Stomach (tissue), 9 donors: ENCODE results near the gene GLIPR2. TPM values are rescaled to one million over a fixed set of nuclear protein-coding genes. Genes with fewer than 3 reads are reported as not detected.

Experiments
- DNase-seq, 2 donors: peaks; one replicate each; pipeline versions ENCODE4 v3.0.0 to v3.0.0-alpha.2; 2013 to 2019
- H3K27ac ChIP-seq, 5 donors: fragments of 200-600 bp in 4 of 5; sonication (generic) in 4 of 5; one replicate each; pipeline ENCODE4 v1.5.1; 2013 to 2019; ENCODE audit warnings: mild to moderate bottlenecking in 1 of 5, moderate library complexity in 1 of 5
- H3K27me3 ChIP-seq, 3 donors: fragments of 200-600 bp; sonication (generic); one replicate each; pipeline ENCODE4 v1.5.1; 2017 to 2019; ENCODE audit warnings: mixed run types in 1 of 3
- H3K36me3 ChIP-seq, 4 donors: fragments of 200-600 bp; sonication (generic); 1 replicate in 3 of 4; 2 replicates in 1 of 4; pipeline ENCODE4 v1.5.1; 2016 to 2019
- H3K4me1 ChIP-seq, 4 donors: fragments of 200-600 bp; sonication (generic); one replicate each; pipeline ENCODE4 v1.5.1; 2016 to 2019
- H3K4me3 ChIP-seq, 4 donors: fragments of 200-600 bp; sonication (generic) in 3 of 4; one replicate each; pipeline ENCODE4 v1.5.1; 2016 to 2019; ENCODE audit warnings: mild to moderate bottlenecking in 1 of 4
- H3K9me3 ChIP-seq, 4 donors: fragments of 200-600 bp; sonication (generic); one replicate each; pipeline ENCODE4 v1.5.1; 2016 to 2019
- EP300 ChIP-seq: sonication (generic); formaldehyde crosslinking; IDR thresholded peaks from one replicate; pipeline ENCODE4 v1.6.1; 2017; ENCODE audit warnings: antibody characterized with exemption
- POLR2A ChIP-seq, 4 donors: fragments of 450-650 bp; IDR thresholded peaks; one replicate each; pipeline ENCODE4 v1.6.1; 2016; ENCODE audit warnings: antibody characterized with exemption in 4 of 4, control low read depth in 2 of 4, mild to moderate bottlenecking in 1 of 4, moderate library complexity in 1 of 4
- POLR2AphosphoS5 ChIP-seq, 3 donors: sonication (generic); formaldehyde crosslinking; IDR thresholded peaks; one replicate each; pipeline ENCODE4 v1.6.1; 2016; ENCODE audit warnings: antibody characterized with exemption in 3 of 3
- WGBS, 5 donors: extraction: QIAGEN DNeasy Blood & Tissue Kit in 3 of 5; methylation state at CpG; one replicate each; pipeline versions ENCODE4 v1.1.5 to v1.1.7; 2013 to 2018; 5-methylcytosine and 5-hydroxymethylcytosine counted together
- intact Hi-C: fragments of 100-400 bp; cut with DNase I; formaldehyde crosslinking; loops from one replicate; pipeline ENCODE4 v1.15.1; 2023; ENCODE audit warnings: low total_unique reads
- polyA plus RNA-seq, 3 donors: library from polyadenylated mRNA; stranded (reverse); fragments of 200-250 nt; gene quantifications; one replicate each; pipeline ENCODE4 v1.2.3, GENCODE V29; 2013
- total RNA-seq, 5 donors: library from RNA; depleted of rRNA; stranded (reverse); fragments of >200 nt; gene quantifications; one replicate each; pipeline versions ENCODE4 v1.1.0 to v1.2.3, GENCODE V29; 2014 to 2016
- TF ChIP-seq, protein P1 (sequence below), 7 experiments: fragments of 450-650 bp in 4 of 7; fragments of 200-600 bp in 3 of 7; sonication (generic) in 3 of 7; IDR thresholded peaks; one replicate each; pipeline ENCODE4 v1.5.1; 2016 to 2019; ENCODE audit warnings: antibody characterized with exemption in 7 of 7, control low read depth in 2 of 7, mild to moderate bottlenecking in 1 of 7
- donor health status: healthy with polysubstance abuse.
- donor health status: Bipolar disorder and iron deficiency.
- donor health status: healthy.

GLIPR2 gene
- total and polyA plus RNA-seq, 8 donors = 3.5 to 40.6 (median 32.8) TPM

DNA sequence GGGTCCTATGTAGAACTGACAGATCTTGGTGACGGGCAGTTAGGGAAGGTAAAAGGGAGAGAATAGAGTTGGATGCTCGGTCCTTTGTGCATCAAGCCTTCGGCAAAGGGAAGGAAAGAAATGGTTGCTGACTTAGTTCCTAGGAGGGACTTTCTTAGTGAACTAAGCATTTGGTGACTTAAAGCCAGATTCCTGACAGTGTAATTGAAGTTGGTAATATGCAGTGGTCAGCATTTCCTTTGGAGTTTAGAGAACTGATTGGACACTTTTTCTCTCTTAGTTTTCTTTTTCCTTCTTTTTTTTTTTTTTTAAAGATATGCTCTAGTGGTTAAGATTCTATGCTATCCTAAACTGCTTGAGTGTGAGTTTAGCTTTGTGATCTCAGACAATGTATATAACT is 56.5 kb downstream of the GLIPR2 start:
- DNase-seq = no peak
- WGBS, 5 donors = 53 to 77% (median 70%) methylated on average over 3 of the region's 3 CpGs
- Histone ChIP-seq H3K9me3 (no peaks in the 10 kb centered on the region), H3K4me1 (peaks cover 31 to 65% (median 49%) of the 10 kb centered on the region in 4 donors), H3K36me3 (peaks cover 0 to 28% (median 16%) of the 10 kb centered on the region in 4 donors), H3K4me3 (peak overlapping the region; percentile 9 to 98 (median 84)), H3K27ac (no peak overlapping the region), H3K27me3 (no peaks in the 10 kb centered on the region)
- TF ChIP-seq POLR2AphosphoS5 (IDR thresholded peaks at IDR 0.05) = no peak
- TF ChIP-seq EP300 = no peak
- TF ChIP-seq, protein P1, sequence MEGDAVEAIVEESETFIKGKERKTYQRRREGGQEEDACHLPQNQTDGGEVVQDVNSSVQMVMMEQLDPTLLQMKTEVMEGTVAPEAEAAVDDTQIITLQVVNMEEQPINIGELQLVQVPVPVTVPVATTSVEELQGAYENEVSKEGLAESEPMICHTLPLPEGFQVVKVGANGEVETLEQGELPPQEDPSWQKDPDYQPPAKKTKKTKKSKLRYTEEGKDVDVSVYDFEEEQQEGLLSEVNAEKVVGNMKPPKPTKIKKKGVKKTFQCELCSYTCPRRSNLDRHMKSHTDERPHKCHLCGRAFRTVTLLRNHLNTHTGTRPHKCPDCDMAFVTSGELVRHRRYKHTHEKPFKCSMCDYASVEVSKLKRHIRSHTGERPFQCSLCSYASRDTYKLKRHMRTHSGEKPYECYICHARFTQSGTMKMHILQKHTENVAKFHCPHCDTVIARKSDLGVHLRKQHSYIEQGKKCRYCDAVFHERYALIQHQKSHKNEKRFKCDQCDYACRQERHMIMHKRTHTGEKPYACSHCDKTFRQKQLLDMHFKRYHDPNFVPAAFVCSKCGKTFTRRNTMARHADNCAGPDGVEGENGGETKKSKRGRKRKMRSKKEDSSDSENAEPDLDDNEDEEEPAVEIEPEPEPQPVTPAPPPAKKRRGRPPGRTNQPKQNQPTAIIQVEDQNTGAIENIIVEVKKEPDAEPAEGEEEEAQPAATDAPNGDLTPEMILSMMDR (IDR thresholded peaks at IDR 0.05) = no peak
- TF ChIP-seq POLR2A (IDR thresholded peaks at IDR 0.05) = no peak
- intact Hi-C loops = loop anchor here (5.0 kb wide), 1 partner anchor 134 kb away; no protein-coding TSS in a partner anchor

DNA sequence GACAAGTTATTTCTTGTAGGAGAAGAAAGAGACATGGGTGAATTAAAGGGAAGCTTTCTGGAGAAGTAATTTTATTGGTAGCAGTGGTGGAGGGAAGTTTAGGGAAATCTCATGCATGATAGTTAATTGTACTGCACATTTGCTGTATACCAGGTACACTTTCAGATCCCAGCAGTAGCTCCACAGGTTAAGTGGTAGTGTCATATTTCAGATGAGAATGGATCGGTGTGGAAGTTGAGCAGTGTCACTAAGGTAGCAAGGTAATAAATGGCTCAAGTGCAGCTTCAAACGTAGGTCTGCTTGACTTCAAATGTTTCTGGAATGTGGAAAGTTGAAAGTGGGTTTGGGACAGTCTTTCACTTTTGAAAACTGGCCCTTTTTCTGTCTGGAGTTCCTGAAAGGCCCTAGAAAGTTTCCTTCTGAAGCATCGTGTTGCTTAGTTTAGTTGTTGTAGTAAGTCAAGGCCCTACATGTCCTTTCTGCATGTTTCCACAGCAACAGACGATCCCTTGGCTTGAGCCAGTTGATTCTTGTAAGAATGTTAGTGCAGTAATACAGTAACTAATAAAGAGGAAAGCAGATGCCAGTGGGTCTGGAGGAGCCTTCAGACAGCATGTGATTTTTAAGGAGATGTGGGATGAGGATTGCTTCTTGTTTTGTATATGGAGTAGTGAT is 57.9 kb downstream of the GLIPR2 start:
- DNase-seq = no peak
- TF ChIP-seq EP300 (no peak), POLR2AphosphoS5 (IDR thresholded peaks at IDR 0.05) (no peak)
- 31 to 41% (median 36%) methylated on average over 4 of the region's 4 CpGs for WGBS, 5 donors
- H3K9me3 ChIP-seq = no peaks in the 10 kb centered on the region
- no peaks in the 10 kb centered on the region for H3K27me3 ChIP-seq
- intact Hi-C loops = loop anchor here (5.0 kb wide), 1 partner anchor 133 kb away; no protein-coding TSS in a partner anchor
- no peak overlapping the region for H3K27ac ChIP-seq
- H3K4me1 ChIP-seq = peaks cover 31 to 65% (median 49%) of the 10 kb centered on the region in 4 donors
- H3K36me3 ChIP-seq = peaks cover 7 to 41% (median 31%) of the 10 kb centered on the region in 4 donors
- peak overlapping the region in 1 of 4 donors; percentile 98 for H3K4me3 ChIP-seq

DNA sequence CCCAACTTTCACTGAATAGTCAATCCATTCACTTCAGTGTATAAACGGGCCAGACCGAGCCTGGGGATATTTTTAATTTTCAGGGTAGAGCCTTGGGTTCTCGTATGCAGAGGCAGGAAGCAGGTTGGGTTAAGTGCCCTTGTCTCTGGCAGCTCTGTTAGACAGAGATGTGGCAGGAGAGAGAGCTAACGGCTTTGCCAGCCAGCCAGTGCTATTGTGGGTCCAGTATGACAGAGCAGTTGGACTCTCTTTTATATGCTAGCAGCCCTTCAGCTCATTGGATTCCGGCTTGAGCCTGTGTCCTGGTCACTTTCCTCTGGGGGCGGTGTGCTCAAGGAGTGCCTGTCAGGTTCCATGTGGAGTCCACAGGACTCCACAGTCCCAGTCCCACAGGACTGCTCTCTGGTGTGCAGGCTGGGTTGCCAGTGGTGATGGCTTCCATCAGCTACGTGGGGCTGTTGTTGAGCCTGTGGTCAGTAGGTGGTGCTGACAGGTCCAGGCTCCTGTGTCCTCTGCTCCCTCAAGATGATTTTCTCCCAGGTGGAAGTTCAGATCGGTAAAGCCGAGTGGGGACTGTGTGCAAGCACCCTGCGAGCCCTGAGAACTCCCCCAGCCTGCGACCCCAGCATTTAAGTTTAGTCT is 68.5 kb downstream of the GLIPR2 start:
- DNase-seq = peak in 1 of 2 donors; percentile 30
- TF ChIP-seq POLR2A (IDR thresholded peaks at IDR 0.05) = no peak
- TF ChIP-seq, protein P1 (IDR thresholded peaks at IDR 0.05) = no peak
- no peak for TF ChIP-seq POLR2AphosphoS5 (IDR thresholded peaks at IDR 0.05)
- TF ChIP-seq EP300 = no peak
- H3K9me3 ChIP-seq = no peaks in the 10 kb centered on the region
- H3K4me1 ChIP-seq = peaks cover 0 to 35% (median 25%) of the 10 kb centered on the region in 4 donors
- 78 to 88% (median 83%) methylated on average over 11 of the region's 11 CpGs for WGBS, 5 donors
- intact Hi-C loops = no loop called here
- no peak overlapping the region for H3K4me3 ChIP-seq
- H3K27ac ChIP-seq = no peak overlapping the region
- no peaks in the 10 kb centered on the region for H3K27me3 ChIP-seq
- H3K36me3 ChIP-seq = peaks cover 97 to 100% (median 100%) of the 10 kb centered on the region in 4 donors

DNA sequence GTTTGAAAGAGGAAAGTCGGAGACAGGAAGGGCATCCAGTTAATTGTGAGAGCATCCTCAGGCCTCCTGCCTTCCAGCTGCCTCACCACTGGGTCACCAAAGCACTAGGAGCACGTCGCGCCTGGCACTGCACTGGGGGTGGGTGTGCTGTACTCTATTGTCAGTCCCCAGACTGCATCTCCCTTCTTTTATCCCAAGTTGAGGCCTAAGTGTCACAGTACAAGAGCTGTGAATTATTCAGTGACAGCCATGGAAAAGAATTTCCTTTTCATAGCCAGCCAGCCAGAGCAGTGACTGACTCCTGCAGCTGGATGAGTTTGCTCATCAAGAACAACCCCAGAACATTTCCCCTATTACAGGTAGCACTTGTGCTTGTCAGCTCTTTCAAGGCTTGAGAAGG is 70.5 kb downstream of the GLIPR2 start:
- H3K27me3 ChIP-seq = no peaks in the 10 kb centered on the region
- peaks cover 0 to 53% (median 34%) of the 10 kb centered on the region in 4 donors for H3K4me1 ChIP-seq
- TF ChIP-seq, protein P1 (IDR thresholded peaks at IDR 0.05) = no peak
- TF ChIP-seq POLR2A (IDR thresholded peaks at IDR 0.05) = no peak
- no peak for TF ChIP-seq EP300
- no peak for TF ChIP-seq POLR2AphosphoS5 (IDR thresholded peaks at IDR 0.05)
- DNase-seq = no peak
- peaks cover 91 to 100% (median 100%) of the 10 kb centered on the region in 4 donors for H3K36me3 ChIP-seq
- no peak overlapping the region for H3K4me3 ChIP-seq
- peak overlapping the region in 1 of 5 donors; percentile 13 for H3K27ac ChIP-seq
- H3K9me3 ChIP-seq = no peaks in the 10 kb centered on the region
- intact Hi-C loops = no loop called here
- WGBS, 5 donors = 75 to 85% (median 83%) methylated on average over 4 of the region's 4 CpGs
